Stimulated activated naive CD8-positive, alpha-beta T cell treated with anti-CD3 and anti-CD28 coated beads, Interleukin-15, amount 100 ng/mL, for 72 hours (primary cell): Measurements from ENCODE around the gene IGSF22.

Experiments used
- ATAC-seq: fragments of 150-1000 bp; cut with Tn5 transposase; 2 replicates; pipeline ENCODE4 v1.10.0; 2021; ENCODE audit warnings: mild to moderate bottlenecking, moderate library complexity
- DNase-seq, 2 donors: peaks; one replicate each; pipeline ENCODE4 v3.0.0; 2021 to 2022
- H3K27ac Mint-ChIP-seq, 2 donors: one replicate each; pipeline ENCODE4 v1.8.0; 2022; ENCODE audit warnings: mild to moderate bottlenecking in 2 of 2, mixed read lengths in 2 of 2, moderate library complexity in 2 of 2
- H3K27me3 Mint-ChIP-seq: one replicate; pipeline ENCODE4 v1.8.0; 2022; ENCODE audit warnings: mixed read lengths
- H3K4me1 Mint-ChIP-seq: one replicate; pipeline ENCODE4 v1.8.0; 2022; ENCODE audit warnings: mild to moderate bottlenecking, mixed read lengths
- H3K4me3 Mint-ChIP-seq, 2 donors: one replicate each; pipeline ENCODE4 v1.8.0; 2022; ENCODE audit warnings: mild to moderate bottlenecking in 2 of 2, mixed read lengths in 2 of 2, moderate library complexity in 1 of 2
- H3K9me3 Mint-ChIP-seq, 2 donors: one replicate each; pipeline ENCODE4 v1.8.0; 2022; ENCODE audit warnings: mixed read lengths in 2 of 2

IGSF22 gene

GRCh38 chr11:18726040-18726439 is at the start of gene IGSF22:
Gene IGSF22 (minus strand): TSS chr11:18726188. CDS start chr11:18724236, 1,952 bp downstream.
- Mint-ChIP-seq H3K27me3 (no peaks in the 10 kb centered on the region), H3K27ac (no peak within 1 kb of the TSS), H3K9me3 (no peaks in the 10 kb centered on the region), H3K4me1 (peaks cover 28% of the 10 kb centered on the region), H3K4me3 (no peak within 1 kb of the TSS)
- DNase-seq: no peak
- no peak for ATAC-seq

DNA sequence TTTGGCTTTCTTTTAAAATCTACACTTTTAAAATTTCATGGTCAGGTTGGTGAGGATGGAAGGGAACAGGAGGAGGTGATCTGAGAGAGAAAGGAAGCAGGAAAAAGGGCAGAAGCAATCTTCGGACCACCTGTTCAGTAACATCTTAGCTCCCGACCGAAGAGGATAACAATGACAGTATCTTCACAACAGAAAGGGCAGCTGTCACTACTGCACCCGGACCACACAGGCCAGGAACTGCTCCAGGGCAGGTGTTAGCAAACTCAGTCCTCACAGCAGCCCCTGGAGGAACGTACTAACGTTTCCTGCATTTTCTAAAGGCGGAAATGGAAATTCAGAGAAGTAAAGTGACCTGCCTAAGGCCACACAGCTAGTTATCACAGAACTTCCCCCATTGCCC is 48.8 kb upstream of the IGSF22 start:
- peaks cover 26% of the 10 kb centered on the region for H3K27me3 Mint-ChIP-seq
- peaks cover 0 to 9% of the 10 kb centered on the region in 2 donors for H3K9me3 Mint-ChIP-seq
- H3K27ac Mint-ChIP-seq: peak overlapping the region in 1 of 2 donors; percentile 5
- no peak for ATAC-seq
- no peak for DNase-seq
- H3K4me1 Mint-ChIP-seq: peaks cover 18% of the 10 kb centered on the region
- no peak overlapping the region for H3K4me3 Mint-ChIP-seq

- Mint-ChIP-seq H3K9me3 (peaks cover 0 to 5% of the 10 kb centered on the region in 2 donors), H3K4me1 (peaks cover 25% of the 10 kb centered on the region), H3K27me3 (peaks cover 26% of the 10 kb centered on the region), H3K4me3 (no peak overlapping the region), H3K27ac (no peak overlapping the region)
- ATAC-seq: no peak
- DNase-seq: no peak
These were observed 47.7 kb upstream of the IGSF22 start for GRCh38 chr11:18773681-18774080.

GRCh38 chr11:18773104-18773503 is 47.1 kb upstream of the IGSF22 start:
- H3K4me1 Mint-ChIP-seq: peaks cover 26% of the 10 kb centered on the region
- DNase-seq: no peak
- H3K27ac Mint-ChIP-seq: no peak overlapping the region
- H3K4me3 Mint-ChIP-seq: no peak overlapping the region
- no peaks in the 10 kb centered on the region for H3K9me3 Mint-ChIP-seq
- peaks cover 26% of the 10 kb centered on the region for H3K27me3 Mint-ChIP-seq
- ATAC-seq: no peak

- ATAC-seq (no peak), DNase-seq (no peak)
- Mint-ChIP-seq H3K27ac (no peak overlapping the region), H3K9me3 (no peaks in the 10 kb centered on the region), H3K4me1 (peaks cover 35% of the 10 kb centered on the region), H3K4me3 (no peak overlapping the region), H3K27me3 (peaks cover 32% of the 10 kb centered on the region)
These were observed 46.2 kb upstream of the IGSF22 start for GRCh38 chr11:18772211-18772610.

GRCh38 chr11:18771266-18772035 is 45.5 kb upstream of the IGSF22 start:
- Mint-ChIP-seq H3K9me3 (no peaks in the 10 kb centered on the region), H3K27ac (peak overlapping the region in 1 of 2 donors; percentile 68), H3K4me1 (peaks cover 35% of the 10 kb centered on the region), H3K27me3 (peaks cover 35% of the 10 kb centered on the region), H3K4me3 (no peak overlapping the region)
- no peak for DNase-seq
- ATAC-seq: no peak

DNA sequence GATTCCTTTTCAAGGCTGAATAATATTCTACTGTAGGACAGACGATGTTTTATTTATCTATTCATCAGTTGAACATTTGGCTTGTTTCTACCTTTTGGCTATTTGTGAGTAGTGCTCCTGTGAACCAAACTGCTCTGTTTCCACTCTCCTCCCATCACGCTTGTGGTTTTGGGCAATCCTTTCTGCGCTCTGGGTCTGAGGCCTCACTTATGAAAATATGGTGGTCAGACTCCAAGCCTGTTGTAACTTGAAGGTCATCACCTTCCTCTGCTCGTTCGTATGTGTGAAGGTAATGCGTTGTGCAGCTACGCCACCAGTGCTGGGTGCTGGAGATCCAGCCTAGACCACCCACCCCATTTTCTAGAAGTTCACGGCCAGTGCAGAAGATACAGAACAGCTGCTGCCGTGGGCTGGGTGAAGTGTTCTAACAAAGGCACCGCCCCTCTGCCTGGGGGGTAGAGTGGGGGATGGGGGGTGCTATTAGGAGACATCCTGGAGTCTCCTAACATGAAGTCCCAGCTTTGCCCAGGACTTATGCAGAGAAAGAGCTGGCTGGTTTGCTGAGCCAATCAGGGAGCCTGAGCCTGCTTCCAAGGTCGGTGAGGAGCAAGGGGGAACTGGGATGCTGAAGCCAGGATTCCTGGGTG is 44.6 kb upstream of the IGSF22 start:
- no peak for DNase-seq
- no peaks in the 10 kb centered on the region for H3K9me3 Mint-ChIP-seq
- ATAC-seq: no peak
- peaks cover 35% of the 10 kb centered on the region for H3K4me1 Mint-ChIP-seq
- no peak overlapping the region for H3K4me3 Mint-ChIP-seq
- no peak overlapping the region for H3K27ac Mint-ChIP-seq
- H3K27me3 Mint-ChIP-seq: peaks cover 39% of the 10 kb centered on the region

DNA sequence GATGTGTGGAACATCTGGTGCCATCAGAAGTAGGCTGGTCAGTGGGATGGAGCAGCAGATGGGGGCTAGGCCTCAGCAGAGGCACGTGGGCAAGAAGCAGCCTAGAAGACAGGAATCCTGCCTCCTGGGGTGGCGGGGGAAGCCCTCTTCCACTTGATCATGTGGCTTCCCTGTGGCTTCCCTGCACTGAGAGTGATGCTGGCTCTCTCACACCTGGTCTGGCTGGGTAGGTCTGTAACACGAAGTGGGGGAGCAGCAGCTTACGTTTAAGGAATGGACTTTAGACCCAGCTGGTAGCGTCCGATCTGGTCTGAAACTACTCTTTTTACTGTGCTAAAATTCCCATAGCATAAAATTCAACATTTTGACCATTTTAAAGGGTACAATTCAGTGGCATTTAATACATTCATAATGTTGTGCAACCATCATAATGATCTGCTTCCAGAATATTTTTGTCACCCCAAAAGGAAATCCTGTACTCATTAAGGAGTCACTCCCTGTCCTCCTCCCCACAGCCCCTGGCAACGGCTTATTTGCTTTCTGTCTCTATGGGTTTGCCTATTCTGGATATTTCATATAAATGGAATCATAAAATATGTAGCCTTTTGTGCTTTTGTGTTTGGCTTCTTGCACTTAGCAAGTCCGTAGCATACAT is 43.9 kb upstream of the IGSF22 start:
- Mint-ChIP-seq H3K4me1 (peaks cover 35% of the 10 kb centered on the region), H3K27me3 (peaks cover 45% of the 10 kb centered on the region), H3K9me3 (no peaks in the 10 kb centered on the region), H3K27ac (no peak overlapping the region), H3K4me3 (peak overlapping the region in 1 of 2 donors; percentile 16)
- ATAC-seq (no peak), DNase-seq (no peak)

GRCh38 chr11:18768978-18769377 is 43.0 kb upstream of the IGSF22 start:
- H3K27ac Mint-ChIP-seq: no peak overlapping the region
- H3K4me3 Mint-ChIP-seq: no peak overlapping the region
- DNase-seq (no peak), ATAC-seq (no peak)
- peaks cover 39% of the 10 kb centered on the region for H3K4me1 Mint-ChIP-seq
- H3K9me3 Mint-ChIP-seq: no peaks in the 10 kb centered on the region
- peaks cover 45% of the 10 kb centered on the region for H3K27me3 Mint-ChIP-seq

GRCh38 chr11:18768472-18768901 is 42.5 kb upstream of the IGSF22 start:
- DNase-seq: peak; percentile 7 to 20
- peaks cover 45% of the 10 kb centered on the region for H3K27me3 Mint-ChIP-seq
- no peaks in the 10 kb centered on the region for H3K9me3 Mint-ChIP-seq
- peak; percentile 68 for ATAC-seq
- H3K4me1 Mint-ChIP-seq: peaks cover 43% of the 10 kb centered on the region
- H3K4me3 Mint-ChIP-seq: peak overlapping the region in 1 of 2 donors; percentile 57
- peak overlapping the region in 1 of 2 donors; percentile 5 for H3K27ac Mint-ChIP-seq

GRCh38 chr11:18766015-18766414 is 40.0 kb upstream of the IGSF22 start:
- DNase-seq (no peak), ATAC-seq (no peak)
- Mint-ChIP-seq H3K27me3 (peaks cover 26% of the 10 kb centered on the region), H3K4me3 (no peak overlapping the region), H3K27ac (peak overlapping the region in 1 of 2 donors; percentile 39), H3K9me3 (no peaks in the 10 kb centered on the region), H3K4me1 (peaks cover 43% of the 10 kb centered on the region)

DNA sequence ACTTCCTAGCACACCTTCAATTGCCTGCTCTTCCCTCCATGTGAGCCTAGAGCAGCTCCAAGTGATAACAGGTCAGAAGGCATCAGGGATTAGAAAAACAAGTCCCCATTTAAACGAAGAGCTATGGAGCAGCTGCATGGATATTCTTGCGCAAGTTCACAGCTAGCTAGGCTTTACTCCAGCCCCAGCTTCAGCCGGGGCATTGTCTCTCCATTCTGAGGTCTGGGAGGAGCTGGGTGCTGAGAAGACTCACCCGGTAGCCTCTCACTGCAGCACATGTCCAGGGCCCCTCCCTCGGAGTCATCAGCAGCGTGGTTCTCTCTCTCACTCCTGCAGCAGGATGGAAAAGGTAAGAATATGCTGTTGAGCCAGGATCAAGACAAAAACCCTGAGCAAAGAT is 39.6 kb upstream of the IGSF22 start:
- peak overlapping the region in 1 of 2 donors; percentile 45 for H3K27ac Mint-ChIP-seq
- DNase-seq (no peak), ATAC-seq (no peak)
- peaks cover 41% of the 10 kb centered on the region for H3K4me1 Mint-ChIP-seq
- H3K4me3 Mint-ChIP-seq: no peak overlapping the region
- no peaks in the 10 kb centered on the region for H3K9me3 Mint-ChIP-seq
- peaks cover 21% of the 10 kb centered on the region for H3K27me3 Mint-ChIP-seq

DNA sequence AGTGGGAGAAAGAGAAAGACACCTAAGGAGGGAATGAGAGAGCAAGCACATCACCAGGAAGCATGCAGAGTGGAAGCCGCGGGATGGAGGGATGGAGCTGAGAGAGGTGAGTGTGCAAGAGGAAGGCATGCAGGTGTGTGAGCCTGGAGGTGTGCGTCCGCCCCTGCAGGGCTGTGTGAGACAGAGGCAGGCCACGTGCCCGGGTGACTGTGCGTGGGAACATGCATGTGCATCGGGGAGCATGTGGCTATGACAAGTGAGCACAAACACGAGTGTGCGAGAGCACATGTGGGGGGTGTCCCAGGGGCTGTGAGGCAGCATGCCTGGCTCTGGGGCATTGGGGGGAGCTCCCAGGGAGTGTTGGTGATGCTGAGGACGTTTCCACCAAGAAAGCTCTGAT is 35.8 kb upstream of the IGSF22 start:
- no peak for ATAC-seq
- no peak overlapping the region for H3K27ac Mint-ChIP-seq
- H3K27me3 Mint-ChIP-seq: peaks cover 11% of the 10 kb centered on the region
- no peaks in the 10 kb centered on the region for H3K9me3 Mint-ChIP-seq
- no peak for DNase-seq
- no peak overlapping the region for H3K4me3 Mint-ChIP-seq
- peaks cover 8% of the 10 kb centered on the region for H3K4me1 Mint-ChIP-seq

DNA sequence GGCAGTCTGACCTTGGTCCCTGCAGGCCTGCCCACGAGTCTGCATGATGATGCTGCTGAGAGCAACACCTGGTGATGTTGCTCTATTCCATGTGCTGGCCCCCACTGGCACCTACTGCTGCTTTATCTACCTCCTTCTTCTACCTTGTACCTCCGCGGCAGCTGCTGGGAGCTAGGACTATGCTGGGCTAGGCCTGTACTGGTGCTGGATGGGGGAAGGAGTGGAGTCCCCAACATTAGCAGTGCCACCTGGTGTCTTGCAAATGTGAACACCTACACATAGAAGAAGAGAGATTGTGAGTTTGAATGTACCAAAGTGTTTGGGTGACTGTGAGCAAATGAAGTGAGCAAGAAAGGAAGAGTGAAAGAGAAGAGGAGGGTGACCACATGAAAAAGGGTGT is 35.2 kb upstream of the IGSF22 start:
- Mint-ChIP-seq H3K4me3 (no peak overlapping the region), H3K4me1 (peaks cover 8% of the 10 kb centered on the region), H3K9me3 (no peaks in the 10 kb centered on the region), H3K27me3 (peaks cover 11% of the 10 kb centered on the region), H3K27ac (no peak overlapping the region)
- ATAC-seq (no peak), DNase-seq (no peak)

DNA sequence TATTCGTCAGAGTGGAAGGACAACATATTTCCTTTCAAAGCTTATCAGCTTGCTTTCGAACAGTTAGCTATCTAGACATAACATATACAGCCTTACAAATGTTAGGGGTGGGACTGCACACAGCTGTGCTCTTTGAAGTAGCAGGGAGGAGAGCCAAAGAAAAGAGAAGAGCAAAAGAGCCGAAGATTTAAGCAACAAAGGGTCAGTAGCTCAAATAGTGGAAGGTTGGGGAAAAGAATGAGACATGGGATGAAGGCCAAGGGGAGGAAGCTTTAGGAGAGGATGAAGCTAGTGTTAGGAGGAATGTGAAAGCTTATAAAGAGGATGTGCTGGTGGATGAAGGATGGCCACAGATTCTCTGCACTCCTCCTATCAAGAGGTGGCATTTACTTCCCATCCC is 31.8 kb upstream of the IGSF22 start:
- H3K27me3 Mint-ChIP-seq: no peaks in the 10 kb centered on the region
- no peak overlapping the region for H3K27ac Mint-ChIP-seq
- no peaks in the 10 kb centered on the region for H3K9me3 Mint-ChIP-seq
- no peak for DNase-seq
- no peak for ATAC-seq
- H3K4me1 Mint-ChIP-seq: peaks cover 8% of the 10 kb centered on the region
- no peak overlapping the region for H3K4me3 Mint-ChIP-seq

DNA sequence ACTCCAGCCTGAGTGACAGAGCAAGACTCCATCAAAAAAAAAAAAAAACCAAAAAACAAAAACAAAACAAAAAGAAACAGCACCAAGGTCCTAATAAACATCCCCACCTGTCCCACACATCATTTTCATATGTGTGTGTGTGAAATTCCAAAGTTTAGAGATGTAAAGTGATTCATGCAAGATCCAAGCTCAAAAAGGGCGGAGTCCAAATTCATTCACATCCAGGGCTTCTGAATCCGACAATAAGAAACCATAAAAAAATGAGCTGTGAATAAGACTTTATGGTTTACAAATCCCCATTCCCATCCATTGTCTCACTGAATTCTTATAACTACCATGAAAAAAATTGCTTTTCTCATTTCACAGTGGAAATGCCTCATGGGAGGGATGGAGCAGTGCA is 30.9 kb upstream of the IGSF22 start:
- Mint-ChIP-seq H3K27ac (no peak overlapping the region), H3K27me3 (no peaks in the 10 kb centered on the region), H3K9me3 (no peaks in the 10 kb centered on the region), H3K4me1 (peaks cover 8% of the 10 kb centered on the region), H3K4me3 (no peak overlapping the region)
- no peak for DNase-seq
- ATAC-seq: no peak
